IMR-90 (cell line): ENCODE data around the gene CDKN3. TPM values are rescaled to one million over a fixed set of nuclear protein-coding genes. Genes with fewer than 3 reads are reported as not detected.
A peak's percentile ranks its signal among the peaks of the same experiment; 100 is the strongest.

ENCODE experiments used
- ATAC-seq: fragments of 200-7000 bp; cut with Tn5 transposase; 2 replicates; pipeline ENCODE4 v1.9.1; 2020; ENCODE audit warnings: low read depth, mild to moderate bottlenecking, moderate library complexity
- BruUV-seq: library from RNA; stranded (reverse); fragments of 400-500 nt; replicated peaks from 2 replicates; lab custom pipeline; 2021; lab: Mats Ljungman, UMichigan
- CTCF ChIA-PET: fragments of 300-600 bp; formaldehyde crosslinking; extraction: SDS; loops from one replicate; lab custom pipeline; 2021; ENCODE audit warnings: antibody characterized with exemption; lab: Yijun Ruan, JAX
- POLR2A ChIA-PET: fragments of 300-600 bp; sonication (Branson Sonifier 250); formaldehyde crosslinking; loops from one replicate; lab custom pipeline; 2022; ENCODE audit warnings: antibody characterized with exemption; ENCODE audit not compliant: unreplicated experiment; lab: Charles Lee
- DNase-seq: peaks from one replicate; pipeline ENCODE4 v3.0.0; 2013
- H2AFZ ChIP-seq: replicated peaks from 2 replicates; pipeline ENCODE3; 2013; ENCODE audit warnings: low read length, mild to moderate bottlenecking; ENCODE audit not compliant: poor library complexity
- H2AK5ac ChIP-seq: 2 replicates; pipeline ENCODE4 v1.6.1; 2013; ENCODE audit warnings: low read depth, low read length, inconsistent platforms
- H2AK9ac ChIP-seq: replicated peaks from 2 replicates; pipeline ENCODE3; 2013; ENCODE audit warnings: mild to moderate bottlenecking, low read depth, low read length, moderate library complexity; ENCODE audit not compliant: poor library complexity
- H2BK120ac ChIP-seq: 2 replicates; pipeline ENCODE4 v1.6.1; 2013; ENCODE audit warnings: low read depth, low read length, inconsistent platforms
- H2BK15ac ChIP-seq: 3 replicates; pipeline ENCODE4 v1.6.1; 2013; ENCODE audit warnings: low read depth, low read length, inconsistent platforms
- H2BK20ac ChIP-seq: 2 replicates; pipeline ENCODE4 v1.6.1; 2013; ENCODE audit warnings: low read depth, mild to moderate bottlenecking, inconsistent platforms, low read length, moderate library complexity
- H2BK5ac ChIP-seq: 2 replicates; pipeline ENCODE4 v1.6.1; 2013; ENCODE audit warnings: mild to moderate bottlenecking, low read depth, low read length, inconsistent platforms; ENCODE audit not compliant: poor library complexity, severe bottlenecking
- H3K14ac ChIP-seq: replicated peaks from 2 replicates; pipeline ENCODE4 v1.6.1; 2013; ENCODE audit warnings: low read depth, low read length, inconsistent platforms
- H3K18ac ChIP-seq: 2 replicates; pipeline ENCODE4 v1.6.1; 2013; ENCODE audit warnings: low read depth, low read length, control low read depth
- H3K23ac ChIP-seq: 2 replicates; pipeline ENCODE4 v1.6.1; 2013; ENCODE audit warnings: low read depth, low read length, inconsistent platforms
- H3K27ac ChIP-seq: 2 replicates; pipeline ENCODE4 v1.5.1; 2013; ENCODE audit warnings: mild to moderate bottlenecking, control low read depth, low read length; ENCODE audit not compliant: insufficient read depth
- H3K27me3 ChIP-seq: 2 replicates; pipeline ENCODE4 v1.6.1; 2013; ENCODE audit warnings: low read length; ENCODE audit not compliant: control insufficient read depth, insufficient read depth
- H3K36me3 ChIP-seq: 2 replicates; pipeline ENCODE4 v1.6.1; 2013; ENCODE audit warnings: low read length, mixed read lengths; ENCODE audit not compliant: control insufficient read depth, insufficient read depth
- H3K4ac ChIP-seq: 2 replicates; pipeline ENCODE4 v1.6.1; 2013; ENCODE audit warnings: low read depth, low read length, inconsistent platforms
- H3K4me1 ChIP-seq: 2 replicates; pipeline ENCODE4 v1.6.1; 2013; ENCODE audit warnings: low read length, mixed read lengths; ENCODE audit not compliant: control insufficient read depth, insufficient read depth
- H3K4me2 ChIP-seq: 2 replicates; pipeline ENCODE4 v1.6.1; 2013; ENCODE audit warnings: low read depth, mild to moderate bottlenecking, control low read depth, low read length, moderate library complexity
- H3K4me3 ChIP-seq: 2 replicates; pipeline ENCODE4 v1.5.1; 2013; ENCODE audit warnings: low read depth, mild to moderate bottlenecking, control low read depth, low read length, moderate library complexity; ENCODE audit not compliant: insufficient read depth
- H3K56ac ChIP-seq: 2 replicates; pipeline ENCODE4 v1.6.1; 2013; ENCODE audit warnings: low read length, inconsistent platforms; ENCODE audit not compliant: insufficient read depth; ENCODE audit errors: extremely low read depth
- H3K79me1 ChIP-seq, 2 experiments: 2 replicates each; pipeline ENCODE4 v1.6.1; 2013; ENCODE audit warnings: low read length in 2 of 2, inconsistent platforms in 1 of 2, low read depth in 1 of 2
- H3K9ac ChIP-seq: 2 replicates; pipeline ENCODE4 v1.6.1; 2013; ENCODE audit warnings: low read depth, low read length, control low read depth
- H3K9me1 ChIP-seq: 2 replicates; pipeline ENCODE4 v1.6.1; 2013; ENCODE audit warnings: low read length, inconsistent platforms; ENCODE audit not compliant: insufficient read depth
- H3K9me3 ChIP-seq: 2 replicates; pipeline ENCODE4 v1.6.1; 2013; ENCODE audit warnings: low read length; ENCODE audit not compliant: control insufficient read depth, insufficient read depth
- H4K20me1 ChIP-seq: 2 replicates; pipeline ENCODE4 v1.6.1; 2013; ENCODE audit warnings: low read length, inconsistent platforms; ENCODE audit not compliant: insufficient read depth
- H4K5ac ChIP-seq: 2 replicates; pipeline ENCODE4 v1.6.1; 2013; ENCODE audit warnings: mild to moderate bottlenecking, low read depth, low read length, control low read depth
- H4K8ac ChIP-seq, 2 experiments: 2 replicates each; pipeline ENCODE4 v1.6.1; 2013; ENCODE audit warnings: low read depth in 2 of 2, low read length in 2 of 2, control low read depth in 1 of 2, inconsistent platforms in 1 of 2
- H4K91ac ChIP-seq: 2 replicates; pipeline ENCODE4 v1.6.1; 2013; ENCODE audit warnings: low read depth, low read length, inconsistent platforms; ENCODE audit not compliant: insufficient read depth
- BHLHE40 ChIP-seq: fragments of 150-350 bp; IDR thresholded peaks from 2 replicates; pipeline ENCODE4 v1.6.1; 2016; ENCODE audit warnings: mild to moderate bottlenecking, low read depth, low read length
- CHD1 ChIP-seq: IDR thresholded peaks from 2 replicates; pipeline ENCODE4 v1.6.1; 2012; ENCODE audit warnings: low read depth, low read length, improper control_type of control experiment
- CTCF ChIP-seq: conservative IDR thresholded peaks from 2 replicates; pipeline ENCODE4 v1.5.1; 2012; ENCODE audit warnings: mild to moderate bottlenecking, low read depth, low read length, improper control_type of control experiment
- MAZ ChIP-seq: IDR thresholded peaks from 2 replicates; pipeline ENCODE4 v1.6.1; 2012; ENCODE audit warnings: low read depth, mild to moderate bottlenecking, low read length, improper control_type of control experiment, moderate library complexity, borderline replicate concordance
- MXI1 ChIP-seq: IDR thresholded peaks from 2 replicates; pipeline ENCODE4 v1.6.1; 2012; ENCODE audit warnings: low read depth, mild to moderate bottlenecking, low read length, moderate library complexity, borderline replicate concordance
- NFE2L2 ChIP-seq: fragments of 150-350 bp; IDR thresholded peaks from 2 replicates; pipeline ENCODE4 v1.6.1; 2016; ENCODE audit warnings: low read depth, mild to moderate bottlenecking, low read length
- RAD21 ChIP-seq: IDR thresholded peaks from 2 replicates; pipeline ENCODE4 v1.6.1; 2012; ENCODE audit warnings: low read length, improper control_type of control experiment
- RCOR1 ChIP-seq: IDR thresholded peaks from 2 replicates; pipeline ENCODE4 v1.6.1; 2012; ENCODE audit warnings: mild to moderate bottlenecking, low read length, improper control_type of control experiment; ENCODE audit not compliant: insufficient replicate concordance
- SMC3 ChIP-seq: fragments of 150-350 bp; IDR thresholded peaks from 2 replicates; pipeline ENCODE4 v1.6.1; 2016; ENCODE audit warnings: low read depth, mild to moderate bottlenecking, antibody characterized with exemption, low read length, moderate library complexity
- WGBS, 2 experiments: methylation state at CpG; one replicate each; pipeline versions ENCODE4 v1.1.5 to v1.1.7; 2013; ENCODE audit warnings: missing lambda C conversion rate in 2 of 2; ENCODE audit not compliant: insufficient read length in 1 of 2; ENCODE audit errors: extremely low coverage in 2 of 2; 5-methylcytosine and 5-hydroxymethylcytosine counted together
- dilution Hi-C: fragments of 300-500 bp; cut with HindIII; formaldehyde crosslinking; loops from one replicate; pipeline ENCODE4 v1.14.3; 2018; ENCODE audit warnings: low sequenced_read_pairs; ENCODE audit not compliant: unreplicated experiment
- in situ Hi-C: fragments of 300-500 bp; cut with MboI; formaldehyde crosslinking; loops from 3 replicates; pipeline ENCODE4 v1.14.3; 2019; ENCODE audit warnings: low sequenced_read_pairs, inconsistent platforms, mixed read lengths
- intact Hi-C: fragments of 100-400 bp; cut with micrococcal nuclease; formaldehyde crosslinking; loops from 2 replicates; pipeline ENCODE4 v1.10.0; 2022
- polyA plus RNA-seq, 3 experiments: library from polyadenylated mRNA; depleted of rRNA; stranded (reverse); fragments of >200 nt; gene quantifications; 2 replicates each; pipeline ENCODE4 v1.2.3, GENCODE V29; 2012; ENCODE audit warnings: low replicate concordance in 1 of 3
- total RNA-seq: library from RNA; depleted of rRNA; stranded (reverse); fragments of >200 nt; gene quantifications from 2 replicates; pipeline ENCODE4 v1.2.3, GENCODE V29; 2012
- TF ChIP-seq, protein P1 (sequence below): fragments of 150-350 bp; IDR thresholded peaks from 2 replicates; pipeline ENCODE4 v1.6.1; 2017; ENCODE audit warnings: mild to moderate bottlenecking, antibody characterized with exemption, low read length, low read depth

Gene CDKN3
- total and polyA plus RNA-seq, 2 of the 4 experiments (the other 2 are of a cell fraction): 38.9 to 48.9 TPM

GRCh38 chr14:54348923-54349620 lies 47.7 kb upstream of the CDKN3 start:
- DNase-seq: peak; percentile 23
- ChIA-PET POLR2A (no interaction called here), CTCF (interaction anchor here (1.3 to 1.4 kb wide), 2 partner anchors 18 to 1053 kb away, joined by 3 to 7 read pairs; no protein-coding TSS in a partner anchor)
- Histone ChIP-seq H3K23ac (no peak overlapping the region; the same call in 1 of the 2 replicates), H2AFZ (peak overlapping the region; percentile 4), H3K27ac (no peak overlapping the region), H3K27me3 (0 out of 2 replicates have a peak, but pooled peaks cover 2% of the 10 kb centered on the region), H4K8ac (no peak overlapping the region), H3K36me3 (no peaks in the 10 kb centered on the region), H3K79me1 (no peaks in the 10 kb centered on the region), H2BK15ac (no peak overlapping the region), H3K9me1 (no peaks in the 10 kb centered on the region; the same call in 1 of the 2 replicates), H4K5ac (no peak overlapping the region), H3K14ac (no peak overlapping the region), H3K9me3 (no peaks in the 10 kb centered on the region), H3K4me2 (no peak overlapping the region), H3K4me3 (no peak overlapping the region), H3K56ac (no peak overlapping the region), H2BK120ac (no peak overlapping the region), H3K4ac (no peak overlapping the region), H3K18ac (no peak overlapping the region; the same call in 1 of the 2 replicates), H3K4me1 (peaks cover 5% of the 10 kb centered on the region; the same call in 1 of the 2 replicates), H4K20me1 (no peaks in the 10 kb centered on the region), H4K91ac (no peak overlapping the region), H2BK5ac (no peak overlapping the region), H2BK20ac (no peak overlapping the region), H2AK9ac (no peak overlapping the region), H3K9ac (no peak overlapping the region), H2AK5ac (no peak overlapping the region)
- BruUV-seq: no TSS peak
- intact Hi-C loops: loop anchor here (1.0 to 10.0 kb wide), 5 partner anchors 810 to 1304 kb away; no protein-coding TSS in a partner anchor
- in situ Hi-C loops: loop anchor here (25.0 kb wide), 1 partner anchor 912 kb away; no protein-coding TSS in a partner anchor
- ATAC-seq: peak; percentile 35
- 71% methylated on average over 10 of the region's 24 CpGs; no CpG with 5 or more reads in 1 of the 2 experiments for WGBS, 2 experiments
- TF ChIP-seq RCOR1 (no peak), NFE2L2 (no peak), BHLHE40 (no peak), CHD1 (no peak), CTCF (no peak), RAD21 (no peak), MAZ (no peak), MXI1 (no peak), SMC3 (no peak)
- TF ChIP-seq, protein P1, sequence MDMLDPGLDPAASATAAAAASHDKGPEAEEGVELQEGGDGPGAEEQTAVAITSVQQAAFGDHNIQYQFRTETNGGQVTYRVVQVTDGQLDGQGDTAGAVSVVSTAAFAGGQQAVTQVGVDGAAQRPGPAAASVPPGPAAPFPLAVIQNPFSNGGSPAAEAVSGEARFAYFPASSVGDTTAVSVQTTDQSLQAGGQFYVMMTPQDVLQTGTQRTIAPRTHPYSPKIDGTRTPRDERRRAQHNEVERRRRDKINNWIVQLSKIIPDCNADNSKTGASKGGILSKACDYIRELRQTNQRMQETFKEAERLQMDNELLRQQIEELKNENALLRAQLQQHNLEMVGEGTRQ: no peak
- dilution Hi-C loops: no loop called here
